Lower leg skin (tissue), 4 donors: ENCODE results near the gene MICALL2. TPM values are rescaled to one million over a fixed set of nuclear protein-coding genes. Genes with fewer than 3 reads are reported as not detected.

Source experiments
- DNase-seq, 2 donors: peaks; one replicate each; pipeline ENCODE4 v3.0.0-alpha.2; 2019; ENCODE audit warnings: low spot score in 2 of 2
- H3K4me3 ChIP-seq: fragments of 200-600 bp; sonication (generic); 2 replicates; pipeline ENCODE4 v1.5.1; 2017; ENCODE audit warnings: mild to moderate bottlenecking, low read depth; ENCODE audit not compliant: poor library complexity, severe bottlenecking
- CTCF ChIP-seq, 3 donors: fragments of 450-650 bp; IDR thresholded peaks; one replicate each; pipeline ENCODE4 v1.5.1; 2016; ENCODE audit warnings: antibody characterized with exemption in 3 of 3, mild to moderate bottlenecking in 3 of 3, moderate library complexity in 2 of 3
- POLR2A ChIP-seq, 2 donors: fragments of 450-650 bp; IDR thresholded peaks; one replicate each; pipeline ENCODE4 v1.6.1; 2016 to 2017; ENCODE audit warnings: antibody characterized with exemption in 2 of 2, mild to moderate bottlenecking in 1 of 2, moderate library complexity in 1 of 2
- WGBS, 2 donors: methylation state at CpG; one replicate each; pipeline ENCODE4 v1.1.5; 2018; 5-methylcytosine and 5-hydroxymethylcytosine counted together
- intact Hi-C: fragments of 100-400 bp; cut with DNase I; formaldehyde crosslinking; loops from one replicate; pipeline ENCODE4 v1.15.0; 2023; ENCODE audit warnings: low total_unique reads
- total RNA-seq, 4 donors: library from RNA; depleted of rRNA; stranded (reverse); fragments of >200 nt; gene quantifications; one replicate each; pipeline ENCODE4 v1.1.0, GENCODE V29; 2016

Gene MICALL2
- total RNA-seq: 10 to 100 TPM; 10.4 to 17.0 (median 14.0) TPM

DNA sequence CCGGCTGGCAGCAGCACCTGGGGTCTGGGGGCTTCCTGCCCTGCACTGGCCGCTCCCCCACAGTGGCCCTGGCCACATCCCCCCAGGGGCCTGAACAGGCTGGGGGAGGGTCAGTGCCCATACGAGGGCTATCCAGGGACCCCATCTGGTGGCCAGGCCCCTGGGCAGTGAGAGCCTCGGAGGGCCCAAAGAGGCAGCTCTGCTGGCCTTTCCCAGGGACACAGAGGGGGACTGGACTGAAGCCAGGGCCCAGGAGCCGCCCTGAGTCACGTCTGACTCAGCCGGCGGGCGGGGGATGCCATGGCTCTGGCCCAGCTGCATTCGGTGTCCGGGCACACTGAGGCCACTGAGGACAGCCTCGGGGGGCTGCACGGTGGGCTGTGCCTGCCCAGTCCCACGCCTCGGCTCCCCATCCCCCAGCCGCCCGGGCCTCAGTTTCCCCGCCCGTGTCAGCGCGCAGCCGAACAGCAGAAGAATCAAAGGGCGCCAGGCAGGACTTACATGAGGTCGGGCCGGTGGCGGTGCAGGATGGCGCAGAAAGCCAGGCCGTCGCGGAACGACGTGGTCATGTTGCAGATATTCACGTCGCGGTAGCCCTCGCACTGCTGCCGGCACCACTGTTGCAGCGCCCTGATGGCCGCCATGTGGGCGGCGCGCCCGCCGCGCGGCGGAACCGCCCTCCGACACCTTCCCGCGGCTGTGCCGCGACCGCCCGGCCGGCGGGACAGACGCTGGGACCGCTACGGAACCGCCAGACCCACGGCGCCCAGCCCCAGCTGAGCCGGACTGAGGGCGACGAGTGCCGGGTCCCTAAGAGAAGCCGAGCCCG is at the start of gene MICALL2:
Gene MICALL2 (minus strand): TSS at position 788 of the 829 bp plus-strand sequence. CDS start 144 bp downstream, at position 644.
- TF ChIP-seq CTCF (IDR thresholded peaks at IDR 0.05) (no peak), POLR2A (IDR thresholded peaks at IDR 0.05) (peak in 1 of 2 donors; percentile 68)
- peak; percentile 63 to 96 for DNase-seq
- intact Hi-C loops: no loop called here
- H3K4me3 ChIP-seq: peak within 1 kb of the TSS; percentile 57
- WGBS, 2 donors: 0% methylated on average over 5 to 50 of the region's 69 CpGs

DNA sequence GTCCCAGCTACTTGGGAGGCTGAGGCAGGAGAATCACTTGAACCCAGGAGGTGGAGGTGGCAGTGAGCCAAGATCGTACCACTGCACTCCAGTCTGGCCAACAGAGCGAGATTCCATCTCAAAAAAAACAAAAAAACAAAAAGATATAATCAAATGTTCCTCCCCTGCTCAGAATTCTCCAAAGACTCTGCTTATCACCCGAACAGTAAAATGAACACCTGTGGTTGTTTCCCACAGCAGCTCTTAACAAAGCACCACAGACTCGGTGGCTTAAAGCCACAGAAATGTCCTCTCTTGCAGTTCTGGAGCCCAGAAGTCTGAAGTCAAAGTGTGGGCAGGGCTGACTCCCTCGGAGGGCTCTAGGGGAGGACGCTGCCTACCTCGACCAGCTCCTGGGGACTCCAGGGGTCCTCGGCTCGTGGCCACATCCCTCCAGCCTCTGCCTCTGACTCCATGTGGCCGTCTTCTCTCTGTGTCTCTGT is 49.0 kb upstream of the MICALL2 start:
- 67 to 78% methylated on average over 10 of the region's 10 CpGs for WGBS, 2 donors
- no peak for DNase-seq
- intact Hi-C loops: no loop called here
- H3K4me3 ChIP-seq: no peak overlapping the region
- no peak for TF ChIP-seq CTCF (IDR thresholded peaks at IDR 0.05)
- no peak for TF ChIP-seq POLR2A (IDR thresholded peaks at IDR 0.05)

DNA sequence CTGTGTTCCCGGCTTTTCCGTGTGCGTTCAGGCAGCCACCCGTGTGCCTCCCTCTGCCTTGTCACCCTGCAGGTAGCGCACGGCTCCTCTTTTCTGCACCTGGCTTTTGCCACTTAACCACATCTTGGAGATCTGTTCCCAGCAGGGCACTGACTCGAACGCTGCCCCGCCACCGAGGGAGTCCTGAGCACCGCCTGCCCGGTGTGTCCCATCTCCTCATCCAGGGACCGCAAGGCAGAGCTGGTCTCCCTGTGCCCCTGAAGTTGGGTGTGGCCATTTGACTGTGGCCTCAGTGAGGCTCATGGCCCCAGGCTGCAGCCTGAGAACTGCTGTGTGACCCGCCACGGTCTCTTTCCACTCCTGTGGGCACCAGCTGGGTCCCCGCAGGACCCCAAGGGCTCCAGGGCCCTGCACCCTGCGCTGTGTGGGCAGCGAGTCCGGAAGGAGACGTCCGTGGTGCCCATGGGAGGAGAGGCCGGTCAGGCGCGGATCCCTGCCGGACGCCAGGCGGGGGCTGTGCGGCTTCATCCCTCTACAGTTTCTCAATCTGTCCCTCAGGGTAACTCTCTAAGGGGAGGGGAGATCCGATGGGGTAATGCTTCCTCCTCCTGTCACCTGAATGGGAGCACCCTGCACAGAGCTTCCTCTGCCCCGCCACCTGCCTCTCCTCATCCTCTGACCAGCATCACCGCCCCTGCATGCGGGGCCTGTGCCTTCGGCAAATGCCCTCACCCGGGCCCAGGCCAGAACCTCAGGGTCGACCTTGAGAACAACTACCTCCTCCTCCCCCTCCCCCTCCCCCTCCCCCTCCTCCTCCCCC is 46.7 kb upstream of the MICALL2 start:
- TF ChIP-seq POLR2A (IDR thresholded peaks at IDR 0.05) (no peak), CTCF (IDR thresholded peaks at IDR 0.05) (no peak)
- 71 to 80% methylated on average over 26 to 28 of the region's 35 CpGs for WGBS, 2 donors
- intact Hi-C loops: no loop called here
- DNase-seq: no peak
- H3K4me3 ChIP-seq: no peak overlapping the region

DNA sequence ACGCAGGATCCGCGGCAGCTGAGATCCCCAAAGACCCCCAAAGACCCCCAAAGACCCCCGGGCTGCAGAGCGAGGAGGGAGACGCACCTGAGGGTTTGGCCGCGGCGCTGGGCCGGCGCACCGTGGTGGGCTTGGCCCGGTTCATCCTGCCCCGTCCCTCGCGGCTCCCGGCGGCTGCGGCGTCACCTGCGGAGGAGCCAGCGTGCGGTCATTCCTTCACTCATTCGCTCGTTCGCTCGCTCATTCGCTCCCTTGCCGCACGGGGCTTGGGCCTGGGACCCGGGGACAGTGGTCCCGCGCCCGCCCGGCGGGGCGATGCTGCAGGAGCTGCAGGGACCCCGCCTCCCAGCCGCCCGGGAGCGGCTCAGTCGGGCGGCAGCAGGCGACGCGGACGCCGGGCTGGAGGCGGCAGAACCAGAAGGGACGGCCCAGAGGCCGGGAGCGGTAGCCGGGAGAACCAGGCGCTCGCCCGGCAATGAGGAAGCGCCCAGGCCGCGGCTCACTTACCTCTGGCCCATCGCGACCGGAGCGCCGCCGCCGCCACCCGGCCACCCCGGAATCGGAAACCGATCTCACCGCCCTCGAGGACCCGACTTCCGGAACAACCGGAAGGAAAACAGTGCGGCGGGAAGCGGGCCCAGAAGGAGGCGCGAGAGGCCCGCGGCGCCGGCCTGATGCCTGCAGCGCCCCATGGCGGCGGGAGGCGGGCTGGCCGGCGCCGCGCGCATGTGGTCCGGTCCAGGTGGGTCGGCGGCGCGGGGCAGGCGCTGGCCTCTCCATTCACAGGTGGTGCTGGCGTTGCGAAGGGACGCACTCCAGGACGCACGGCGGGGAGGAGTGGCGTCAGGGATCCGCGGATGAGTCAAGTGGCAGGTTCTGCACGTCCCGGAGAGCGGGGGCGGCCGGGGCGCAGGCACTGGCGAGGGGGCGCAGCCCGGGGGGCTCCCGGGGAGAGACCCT is 44.8 kb upstream of the MICALL2 start, which contains the start of gene INTS1:
Gene INTS1 (minus strand): TSS at position 574 of the 960 bp plus-strand sequence. CDS start 429 bp downstream, at position 145.
- peak in 1 of 3 donors; percentile 7 for TF ChIP-seq CTCF (IDR thresholded peaks at IDR 0.05)
- no peak for TF ChIP-seq POLR2A (IDR thresholded peaks at IDR 0.05)
- WGBS, 2 donors: 0 to 1% methylated on average over 24 to 85 of the region's 118 CpGs
- peak within 1 kb of the TSS; percentile 96 for H3K4me3 ChIP-seq
- DNase-seq: peak; percentile 88 to 98
- intact Hi-C loops: no loop called here

DNA sequence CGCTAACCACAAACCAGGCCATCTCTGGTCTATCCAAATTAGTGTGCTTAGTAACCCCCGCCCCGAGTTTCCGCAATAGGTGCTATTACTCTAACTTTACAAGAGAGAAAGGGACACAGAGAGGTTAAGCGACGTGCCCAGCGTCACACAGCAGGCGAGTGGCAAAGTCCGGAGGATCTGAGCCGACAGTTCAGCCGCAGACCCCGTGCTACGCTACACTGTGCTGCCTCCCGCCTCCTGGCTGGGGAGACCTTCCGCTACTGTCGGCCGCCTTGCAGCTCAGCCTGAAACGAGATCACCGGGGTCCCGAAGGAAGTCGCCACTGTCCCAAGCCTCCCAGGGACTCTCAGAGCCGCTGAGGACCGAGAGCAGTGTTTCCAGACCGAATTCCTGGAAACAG is 44.1 kb upstream of the MICALL2 start:
- intact Hi-C loops: no loop called here
- no peak for DNase-seq
- peak overlapping the region; percentile 96 for H3K4me3 ChIP-seq
- 21 to 32% methylated on average over 14 to 24 of the region's 24 CpGs for WGBS, 2 donors
- TF ChIP-seq POLR2A (IDR thresholded peaks at IDR 0.05) (no peak), CTCF (IDR thresholded peaks at IDR 0.05) (no peak)
